Memory B cell (primary cell): ENCODE results near the gene TMEM117.

Source experiments
- ATAC-seq: fragments of 150-1000 bp; cut with Tn5 transposase; 2 replicates; pipeline ENCODE4 v1.10.0; 2021; ENCODE audit warnings: low read depth, mild to moderate bottlenecking, moderate library complexity
- DNase-seq, 2 donors: peaks; one replicate each; pipeline ENCODE4 v3.0.0; 2022; ENCODE audit warnings: low spot score in 2 of 2
- H3K27ac Mint-ChIP-seq: one replicate; pipeline ENCODE4 v1.8.0; 2022; ENCODE audit warnings: mild to moderate bottlenecking, moderate library complexity, mixed read lengths
- H3K27me3 Mint-ChIP-seq: one replicate; pipeline ENCODE4 v1.8.0; 2022; ENCODE audit warnings: mixed read lengths
- H3K36me3 Mint-ChIP-seq: one replicate; pipeline ENCODE4 v1.8.0; 2022; ENCODE audit warnings: mild to moderate bottlenecking, mixed read lengths
- H3K4me1 Mint-ChIP-seq: one replicate; pipeline ENCODE4 v1.8.0; 2022; ENCODE audit warnings: mixed read lengths
- H3K4me3 Mint-ChIP-seq: one replicate; pipeline ENCODE4 v1.8.0; 2022; ENCODE audit warnings: mild to moderate bottlenecking, moderate library complexity, mixed read lengths
- H3K9me3 Mint-ChIP-seq: one replicate; pipeline ENCODE4 v1.8.0; 2022; ENCODE audit warnings: mixed read lengths

TMEM117 gene

GRCh38 chr12:43883311-43883710 lies 47.4 kb downstream of the TMEM117 start:
- ATAC-seq (no peak), DNase-seq (no peak)
- no peak overlapping the region for H3K4me3 Mint-ChIP-seq
- H3K4me1 Mint-ChIP-seq, result peaks cover 3% of the 10 kb centered on the region
- no peaks in the 10 kb centered on the region for H3K27me3 Mint-ChIP-seq
- H3K9me3 Mint-ChIP-seq, result no peaks in the 10 kb centered on the region
- H3K36me3 Mint-ChIP-seq, result no peaks in the 10 kb centered on the region
- no peak overlapping the region for H3K27ac Mint-ChIP-seq

GRCh38 chr12:43883748-43884147 lies 47.9 kb downstream of the TMEM117 start:
- Mint-ChIP-seq H3K27me3 (no peaks in the 10 kb centered on the region), H3K4me1 (peaks cover 3% of the 10 kb centered on the region), H3K36me3 (no peaks in the 10 kb centered on the region), H3K27ac (no peak overlapping the region), H3K9me3 (no peaks in the 10 kb centered on the region), H3K4me3 (no peak overlapping the region)
- DNase-seq, result no peak
- no peak for ATAC-seq

- DNase-seq (no peak), ATAC-seq (no peak)
- Mint-ChIP-seq H3K27ac (no peak overlapping the region), H3K4me3 (no peak overlapping the region), H3K36me3 (no peaks in the 10 kb centered on the region), H3K27me3 (no peaks in the 10 kb centered on the region), H3K4me1 (peaks cover 3% of the 10 kb centered on the region), H3K9me3 (no peaks in the 10 kb centered on the region)
Measured at GRCh38 chr12:43884683-43885410, 49.0 kb downstream of the TMEM117 start.

- H3K36me3 Mint-ChIP-seq, result peaks cover 6% of the 10 kb centered on the region
- no peaks in the 10 kb centered on the region for H3K27me3 Mint-ChIP-seq
- no peak overlapping the region for H3K4me3 Mint-ChIP-seq
- no peaks in the 10 kb centered on the region for H3K9me3 Mint-ChIP-seq
- peaks cover 3% of the 10 kb centered on the region for H3K4me1 Mint-ChIP-seq
- ATAC-seq (no peak), DNase-seq (no peak)
- no peak overlapping the region for H3K27ac Mint-ChIP-seq
Measured at GRCh38 chr12:43887397-43887796, 51.5 kb downstream of the TMEM117 start.

GRCh38 chr12:43891856-43892574 lies 56.1 kb downstream of the TMEM117 start:
- H3K4me3 Mint-ChIP-seq, result no peak overlapping the region
- no peak overlapping the region for H3K27ac Mint-ChIP-seq
- no peaks in the 10 kb centered on the region for H3K27me3 Mint-ChIP-seq

GRCh38 chr12:43893670-43894069 lies 57.8 kb downstream of the TMEM117 start:
- Mint-ChIP-seq H3K4me3 (no peak overlapping the region), H3K27me3 (no peaks in the 10 kb centered on the region), H3K27ac (no peak overlapping the region), H3K36me3 (peaks cover 23% of the 10 kb centered on the region), H3K9me3 (peaks cover 8% of the 10 kb centered on the region), H3K4me1 (no peaks in the 10 kb centered on the region)
- no peak for DNase-seq
- no peak for ATAC-seq

More at GRCh38 chr12:43891856-43892574, 56.1 kb downstream of the TMEM117 start:
- Mint-ChIP-seq H3K9me3 (peaks cover 8% of the 10 kb centered on the region), H3K4me1 (peaks cover 3% of the 10 kb centered on the region), H3K36me3 (peaks cover 20% of the 10 kb centered on the region)
- no peak for ATAC-seq
- DNase-seq, result no peak

- Mint-ChIP-seq H3K36me3 (peaks cover 23% of the 10 kb centered on the region), H3K4me1 (no peaks in the 10 kb centered on the region), H3K9me3 (peaks cover 8% of the 10 kb centered on the region), H3K27ac (no peak overlapping the region), H3K27me3 (no peaks in the 10 kb centered on the region), H3K4me3 (no peak overlapping the region)
- ATAC-seq, result no peak
- DNase-seq, result no peak
Measured at GRCh38 chr12:43895580-43896206, 59.8 kb downstream of the TMEM117 start.

GRCh38 chr12:43896496-43896895 lies 60.6 kb downstream of the TMEM117 start:
- ATAC-seq (no peak), DNase-seq (no peak)
- Mint-ChIP-seq H3K9me3 (peaks cover 8% of the 10 kb centered on the region), H3K27ac (no peak overlapping the region), H3K4me1 (no peaks in the 10 kb centered on the region), H3K36me3 (peaks cover 21% of the 10 kb centered on the region), H3K27me3 (no peaks in the 10 kb centered on the region), H3K4me3 (no peak overlapping the region)

- H3K4me1 Mint-ChIP-seq, result no peaks in the 10 kb centered on the region
- H3K27ac Mint-ChIP-seq, result no peak overlapping the region
- DNase-seq (no peak), ATAC-seq (no peak)
- peaks cover 5% of the 10 kb centered on the region for H3K9me3 Mint-ChIP-seq
- peaks cover 14% of the 10 kb centered on the region for H3K36me3 Mint-ChIP-seq
- no peaks in the 10 kb centered on the region for H3K27me3 Mint-ChIP-seq
- H3K4me3 Mint-ChIP-seq, result no peak overlapping the region
Measured at GRCh38 chr12:43898474-43898873, 62.6 kb downstream of the TMEM117 start.

GRCh38 chr12:43899574-43899973 lies 63.7 kb downstream of the TMEM117 start:
- DNase-seq (no peak), ATAC-seq (no peak)
- Mint-ChIP-seq H3K4me3 (no peak overlapping the region), H3K27ac (no peak overlapping the region), H3K9me3 (peaks cover 3% of the 10 kb centered on the region), H3K27me3 (no peaks in the 10 kb centered on the region), H3K36me3 (peaks cover 8% of the 10 kb centered on the region), H3K4me1 (no peaks in the 10 kb centered on the region)

- ATAC-seq (no peak), DNase-seq (no peak)
- Mint-ChIP-seq H3K27ac (no peak overlapping the region), H3K9me3 (no peaks in the 10 kb centered on the region), H3K4me3 (no peak overlapping the region), H3K27me3 (no peaks in the 10 kb centered on the region), H3K4me1 (no peaks in the 10 kb centered on the region), H3K36me3 (no peaks in the 10 kb centered on the region)
Measured at GRCh38 chr12:43903686-43904085, 67.8 kb downstream of the TMEM117 start.

- Mint-ChIP-seq H3K4me1 (peaks cover 7% of the 10 kb centered on the region), H3K4me3 (no peak overlapping the region), H3K27me3 (no peaks in the 10 kb centered on the region), H3K27ac (no peak overlapping the region), H3K9me3 (no peaks in the 10 kb centered on the region), H3K36me3 (no peaks in the 10 kb centered on the region)
- DNase-seq, result no peak
- no peak for ATAC-seq
Measured at GRCh38 chr12:43912859-43913258, 77.0 kb downstream of the TMEM117 start.

GRCh38 chr12:43914391-43914790 lies 78.5 kb downstream of the TMEM117 start:
- Mint-ChIP-seq H3K9me3 (no peaks in the 10 kb centered on the region), H3K4me3 (no peak overlapping the region), H3K27me3 (no peaks in the 10 kb centered on the region), H3K4me1 (peaks cover 7% of the 10 kb centered on the region), H3K27ac (no peak overlapping the region), H3K36me3 (no peaks in the 10 kb centered on the region)
- ATAC-seq, result no peak
- DNase-seq, result no peak

- no peak overlapping the region for H3K4me3 Mint-ChIP-seq
- peaks cover 4% of the 10 kb centered on the region for H3K36me3 Mint-ChIP-seq
- no peaks in the 10 kb centered on the region for H3K9me3 Mint-ChIP-seq
- peaks cover 7% of the 10 kb centered on the region for H3K4me1 Mint-ChIP-seq
- no peaks in the 10 kb centered on the region for H3K27me3 Mint-ChIP-seq
- ATAC-seq (no peak), DNase-seq (no peak)
- no peak overlapping the region for H3K27ac Mint-ChIP-seq
Measured at GRCh38 chr12:43914923-43915468, 79.1 kb downstream of the TMEM117 start.
